ENCODE results near the gene CDHR3. TPM values are rescaled to one million over a fixed set of nuclear protein-coding genes. Genes with fewer than 3 reads are reported as not detected.

Gene CDHR3
- polyA plus RNA-seq, 4 donors, result 4.1 to 24.1 (median 5.4) TPM

- no peak overlapping the region for H3K27ac ChIP-seq (ENCODE audit: low read depth in 1 of 3, low read length in 2 of 3)
- no peak overlapping the region for H3K4me3 ChIP-seq (ENCODE audit: low read depth in 1 of 3, low read length in 3 of 3)
- no peaks in the 10 kb centered on the region for H3K36me3 ChIP-seq (ENCODE audit: control insufficient read depth in 3 of 3, insufficient read depth in 2 of 3, low read depth in 1 of 3, low read length in 3 of 3)
- FAIRE-seq, result no peak
- H3K4me1 ChIP-seq (ENCODE audit: control insufficient read depth in 3 of 3, insufficient read depth in 2 of 3, low read depth in 1 of 3, low read length in 2 of 3), result no peaks in the 10 kb centered on the region
- H3K9me3 ChIP-seq (ENCODE audit: control insufficient read depth in 2 of 2, insufficient read depth in 1 of 2, low read depth in 1 of 2, low read length in 1 of 2), result no peaks in the 10 kb centered on the region
- WGBS, 3 donors, result 85 to 96% (median 93%) methylated on average over 2 of the region's 2 CpGs
- DNase-seq, result no peak
- H3K27me3 ChIP-seq (ENCODE audit: control insufficient read depth in 3 of 3, insufficient read depth in 3 of 3, low read length in 3 of 3), result peaks cover 0 to 3% (median 2%) of the 10 kb centered on the region in 3 donors
Observed at GRCh38 chr7:106048706-106049020, 85.6 kb downstream of the CDHR3 start.

GRCh38 chr7:106049139-106049752 lies 86.2 kb downstream of the CDHR3 start:
- Histone ChIP-seq H3K4me1 (ENCODE audit: control insufficient read depth in 3 of 3, insufficient read depth in 2 of 3, low read depth in 1 of 3, low read length in 2 of 3) (no peaks in the 10 kb centered on the region), H3K36me3 (ENCODE audit: control insufficient read depth in 3 of 3, insufficient read depth in 2 of 3, low read depth in 1 of 3, low read length in 3 of 3) (no peaks in the 10 kb centered on the region), H3K4me3 (ENCODE audit: low read depth in 1 of 3, low read length in 3 of 3) (no peak overlapping the region), H3K9me3 (ENCODE audit: control insufficient read depth in 2 of 2, insufficient read depth in 1 of 2, low read depth in 1 of 2, low read length in 1 of 2) (no peaks in the 10 kb centered on the region), H3K27me3 (ENCODE audit: control insufficient read depth in 3 of 3, insufficient read depth in 3 of 3, low read length in 3 of 3) (peaks cover 0 to 3% (median 2%) of the 10 kb centered on the region in 3 donors), H3K27ac (ENCODE audit: low read depth in 1 of 3, low read length in 2 of 3) (no peak overlapping the region)
- 76 to 87% (median 82%) methylated on average over 9 of the region's 9 CpGs for WGBS, 3 donors
- DNase-seq, result no peak
- FAIRE-seq, result no peak

- no peak for FAIRE-seq
- no peak overlapping the region for H3K27ac ChIP-seq (ENCODE audit: low read depth in 1 of 3, low read length in 2 of 3)
Observed at GRCh38 chr7:106050002-106050745, 87.1 kb downstream of the CDHR3 start.

GRCh38 chr7:106050746-106051117 lies 87.7 kb downstream of the CDHR3 start:
- Histone ChIP-seq H3K4me1 (ENCODE audit: control insufficient read depth in 3 of 3, insufficient read depth in 2 of 3, low read depth in 1 of 3, low read length in 2 of 3) (no peaks in the 10 kb centered on the region), H3K4me3 (ENCODE audit: low read depth in 1 of 3, low read length in 3 of 3) (no peak overlapping the region), H3K27ac (ENCODE audit: low read depth in 1 of 3, low read length in 2 of 3) (no peak overlapping the region), H3K36me3 (ENCODE audit: control insufficient read depth in 3 of 3, insufficient read depth in 2 of 3, low read depth in 1 of 3, low read length in 3 of 3) (no peaks in the 10 kb centered on the region), H3K27me3 (ENCODE audit: control insufficient read depth in 3 of 3, insufficient read depth in 3 of 3, low read length in 3 of 3) (peaks cover 0 to 2% (median 0%) of the 10 kb centered on the region in 3 donors), H3K9me3 (ENCODE audit: control insufficient read depth in 2 of 2, insufficient read depth in 1 of 2, low read depth in 1 of 2, low read length in 1 of 2) (no peaks in the 10 kb centered on the region)
- FAIRE-seq (no peak), DNase-seq (no peak)
- WGBS, 3 donors, result 80 to 87% (median 81%) methylated on average over 5 of the region's 5 CpGs

More at GRCh38 chr7:106050002-106050745, 87.1 kb downstream of the CDHR3 start:
- Histone ChIP-seq H3K27me3 (ENCODE audit: control insufficient read depth in 3 of 3, insufficient read depth in 3 of 3, low read length in 3 of 3) (peaks cover 0 to 2% (median 0%) of the 10 kb centered on the region in 3 donors), H3K4me3 (ENCODE audit: low read depth in 1 of 3, low read length in 3 of 3) (no peak overlapping the region), H3K4me1 (ENCODE audit: control insufficient read depth in 3 of 3, insufficient read depth in 2 of 3, low read depth in 1 of 3, low read length in 2 of 3) (no peaks in the 10 kb centered on the region), H3K36me3 (ENCODE audit: control insufficient read depth in 3 of 3, insufficient read depth in 2 of 3, low read depth in 1 of 3, low read length in 3 of 3) (no peaks in the 10 kb centered on the region), H3K9me3 (ENCODE audit: control insufficient read depth in 2 of 2, insufficient read depth in 1 of 2, low read depth in 1 of 2, low read length in 1 of 2) (no peaks in the 10 kb centered on the region)
- no peak for DNase-seq
- WGBS, 3 donors, result 75 to 85% (median 82%) methylated on average over 13 of the region's 13 CpGs

GRCh38 chr7:106052681-106053080 lies 89.6 kb downstream of the CDHR3 start:
- 75 to 82% (median 78%) methylated on average over 2 of the region's 2 CpGs for WGBS, 3 donors
- Histone ChIP-seq H3K4me1 (ENCODE audit: control insufficient read depth in 3 of 3, insufficient read depth in 2 of 3, low read depth in 1 of 3, low read length in 2 of 3) (no peaks in the 10 kb centered on the region), H3K36me3 (ENCODE audit: control insufficient read depth in 3 of 3, insufficient read depth in 2 of 3, low read depth in 1 of 3, low read length in 3 of 3) (no peaks in the 10 kb centered on the region), H3K27me3 (ENCODE audit: control insufficient read depth in 3 of 3, insufficient read depth in 3 of 3, low read length in 3 of 3) (peaks cover 0 to 2% (median 0%) of the 10 kb centered on the region in 3 donors), H3K4me3 (ENCODE audit: low read depth in 1 of 3, low read length in 3 of 3) (no peak overlapping the region), H3K9me3 (ENCODE audit: control insufficient read depth in 2 of 2, insufficient read depth in 1 of 2, low read depth in 1 of 2, low read length in 1 of 2) (no peaks in the 10 kb centered on the region), H3K27ac (ENCODE audit: low read depth in 1 of 3, low read length in 2 of 3) (no peak overlapping the region)
- DNase-seq, result no peak
- no peak for FAIRE-seq

- Histone ChIP-seq H3K27ac (ENCODE audit: low read depth in 1 of 3, low read length in 2 of 3) (no peak overlapping the region), H3K9me3 (ENCODE audit: control insufficient read depth in 2 of 2, insufficient read depth in 1 of 2, low read depth in 1 of 2, low read length in 1 of 2) (no peaks in the 10 kb centered on the region), H3K4me1 (ENCODE audit: control insufficient read depth in 3 of 3, insufficient read depth in 2 of 3, low read depth in 1 of 3, low read length in 2 of 3) (no peaks in the 10 kb centered on the region), H3K27me3 (ENCODE audit: control insufficient read depth in 3 of 3, insufficient read depth in 3 of 3, low read length in 3 of 3) (peaks cover 0 to 2% (median 0%) of the 10 kb centered on the region in 3 donors), H3K4me3 (ENCODE audit: low read depth in 1 of 3, low read length in 3 of 3) (no peak overlapping the region), H3K36me3 (ENCODE audit: control insufficient read depth in 3 of 3, insufficient read depth in 2 of 3, low read depth in 1 of 3, low read length in 3 of 3) (no peaks in the 10 kb centered on the region)
- no peak for DNase-seq
- 77 to 83% (median 78%) methylated on average over 5 of the region's 5 CpGs for WGBS, 3 donors
- FAIRE-seq, result no peak
Observed at GRCh38 chr7:106053109-106053508, 90.0 kb downstream of the CDHR3 start.

- no peaks in the 10 kb centered on the region for H3K36me3 ChIP-seq (ENCODE audit: control insufficient read depth in 3 of 3, insufficient read depth in 2 of 3, low read depth in 1 of 3, low read length in 3 of 3)
- peaks cover 0 to 2% (median 0%) of the 10 kb centered on the region in 3 donors for H3K27me3 ChIP-seq (ENCODE audit: control insufficient read depth in 3 of 3, insufficient read depth in 3 of 3, low read length in 3 of 3)
- H3K4me3 ChIP-seq (ENCODE audit: low read depth in 1 of 3, low read length in 3 of 3), result no peak overlapping the region
- no peaks in the 10 kb centered on the region for H3K9me3 ChIP-seq (ENCODE audit: control insufficient read depth in 2 of 2, insufficient read depth in 1 of 2, low read depth in 1 of 2, low read length in 1 of 2)
- no peak overlapping the region for H3K27ac ChIP-seq (ENCODE audit: low read depth in 1 of 3, low read length in 2 of 3)
- no peaks in the 10 kb centered on the region for H3K4me1 ChIP-seq (ENCODE audit: control insufficient read depth in 3 of 3, insufficient read depth in 2 of 3, low read depth in 1 of 3, low read length in 2 of 3)
- 87 to 93% (median 89%) methylated on average over 11 of the region's 11 CpGs for WGBS, 3 donors
- DNase-seq (no peak), FAIRE-seq (no peak)
Observed at GRCh38 chr7:106054156-106054910, 91.3 kb downstream of the CDHR3 start.

GRCh38 chr7:106054971-106055532 lies 92.0 kb downstream of the CDHR3 start:
- H3K9me3 ChIP-seq (ENCODE audit: control insufficient read depth in 2 of 2, insufficient read depth in 1 of 2, low read depth in 1 of 2, low read length in 1 of 2), result no peaks in the 10 kb centered on the region
- FAIRE-seq (no peak), DNase-seq (no peak)
- H3K4me1 ChIP-seq (ENCODE audit: control insufficient read depth in 3 of 3, insufficient read depth in 2 of 3, low read depth in 1 of 3, low read length in 2 of 3), result no peaks in the 10 kb centered on the region
- 82 to 84% (median 83%) methylated on average over 7 of the region's 7 CpGs for WGBS, 3 donors
- no peak overlapping the region for H3K4me3 ChIP-seq (ENCODE audit: low read depth in 1 of 3, low read length in 3 of 3)
- H3K36me3 ChIP-seq (ENCODE audit: control insufficient read depth in 3 of 3, insufficient read depth in 2 of 3, low read depth in 1 of 3, low read length in 3 of 3), result no peaks in the 10 kb centered on the region
- H3K27me3 ChIP-seq (ENCODE audit: control insufficient read depth in 3 of 3, insufficient read depth in 3 of 3, low read length in 3 of 3), result peaks cover 0 to 2% (median 0%) of the 10 kb centered on the region in 3 donors
- H3K27ac ChIP-seq (ENCODE audit: low read depth in 1 of 3, low read length in 2 of 3), result no peak overlapping the region

Measured in small intestine (tissue), 7 donors.